Measurements from ENCODE around the gene ASTN2.

The ASTN2 gene

GRCh38 chr9:116452227-116452626, 962.6 kb downstream of the ASTN2 start:
- no peak overlapping the region for H3K4me3 ChIP-seq (ENCODE audit: low read depth, low read length)
- TF ChIP-seq POLR2A (IDR thresholded peaks at IDR 0.05; ENCODE audit: extremely low read depth, insufficient read length), result no peak
- no peak for TF ChIP-seq MYC (IDR thresholded peaks at IDR 0.05; ENCODE audit: low read depth, low read length)
- TF ChIP-seq MAX (IDR thresholded peaks at IDR 0.05; ENCODE audit: low read depth, low read length), result no peak
- TF ChIP-seq CTCF (IDR thresholded peaks at IDR 0.05; ENCODE audit: low read depth, low read length), result no peak
- no peak for DNase-seq (ENCODE audit: low read depth)

- H3K4me3 ChIP-seq (ENCODE audit: low read depth, low read length), result no peak overlapping the region
- no peak for DNase-seq (ENCODE audit: low read depth)
- TF ChIP-seq MYC (IDR thresholded peaks at IDR 0.05; ENCODE audit: low read depth, low read length), result no peak
- TF ChIP-seq CTCF (IDR thresholded peaks at IDR 0.05; ENCODE audit: low read depth, low read length), result no peak
- TF ChIP-seq POLR2A (IDR thresholded peaks at IDR 0.05; ENCODE audit: extremely low read depth, insufficient read length), result no peak
- no peak for TF ChIP-seq MAX (IDR thresholded peaks at IDR 0.05; ENCODE audit: low read depth, low read length)
Measured at GRCh38 chr9:116451500-116452115, 963.2 kb downstream of the ASTN2 start.

GRCh38 chr9:116450378-116451139, 964.3 kb downstream of the ASTN2 start:
- DNase-seq (ENCODE audit: low read depth), result no peak
- no peak for TF ChIP-seq POLR2A (IDR thresholded peaks at IDR 0.05; ENCODE audit: extremely low read depth, insufficient read length)
- TF ChIP-seq MAX (IDR thresholded peaks at IDR 0.05; ENCODE audit: low read depth, low read length), result no peak
- TF ChIP-seq MYC (IDR thresholded peaks at IDR 0.05; ENCODE audit: low read depth, low read length), result no peak
- no peak for TF ChIP-seq CTCF (IDR thresholded peaks at IDR 0.05; ENCODE audit: low read depth, low read length)
- H3K4me3 ChIP-seq (ENCODE audit: low read depth, low read length), result no peak overlapping the region

- no peak for TF ChIP-seq MYC (IDR thresholded peaks at IDR 0.05; ENCODE audit: low read depth, low read length)
- no peak for TF ChIP-seq CTCF (IDR thresholded peaks at IDR 0.05; ENCODE audit: low read depth, low read length)
- TF ChIP-seq MAX (IDR thresholded peaks at IDR 0.05; ENCODE audit: low read depth, low read length), result no peak
- TF ChIP-seq POLR2A (IDR thresholded peaks at IDR 0.05; ENCODE audit: extremely low read depth, insufficient read length), result no peak
- H3K4me3 ChIP-seq (ENCODE audit: low read depth, low read length), result no peak overlapping the region
- no peak for DNase-seq (ENCODE audit: low read depth)
Measured at GRCh38 chr9:116449949-116450348, 964.9 kb downstream of the ASTN2 start.

GRCh38 chr9:116448431-116448830, 966.4 kb downstream of the ASTN2 start:
- DNase-seq (ENCODE audit: low read depth), result no peak
- TF ChIP-seq MYC (IDR thresholded peaks at IDR 0.05; ENCODE audit: low read depth, low read length) (no peak), MAX (IDR thresholded peaks at IDR 0.05; ENCODE audit: low read depth, low read length) (no peak), POLR2A (IDR thresholded peaks at IDR 0.05; ENCODE audit: extremely low read depth, insufficient read length) (no peak), CTCF (IDR thresholded peaks at IDR 0.05; ENCODE audit: low read depth, low read length) (no peak)
- H3K4me3 ChIP-seq (ENCODE audit: low read depth, low read length), result no peak overlapping the region
